Body of pancreas (tissue), 4 donors: Measurements from ENCODE around the gene PDGFA. TPM values are rescaled to one million over a fixed set of nuclear protein-coding genes. Genes with fewer than 3 reads are reported as not detected.

Experiments
- ATAC-seq: fragments of 150-250 bp; one replicate; pipeline ENCODE4 v1.9.1; 2016
- DNase-seq, 4 donors: peaks; one replicate each; pipeline ENCODE4 v3.0.0-alpha.2; 2019
- H3K27ac ChIP-seq, 4 donors: fragments of 200-600 bp; sonication (generic); 1 replicate in 3 of 4; 2 replicates in 1 of 4; pipeline versions ENCODE4 v1.5.1 to v1.6.1; 2016 to 2019; ENCODE audit warnings: mild to moderate bottlenecking in 1 of 4, mixed read lengths in 1 of 4, moderate library complexity in 1 of 4
- H3K27me3 ChIP-seq, 2 donors: fragments of 200-600 bp; sonication (generic); one replicate each; pipeline ENCODE4 v1.6.0; 2016; ENCODE audit warnings: mild to moderate bottlenecking in 1 of 2
- H3K36me3 ChIP-seq, 2 donors: fragments of 200-600 bp; sonication (generic); replicated peaks in 1 of 2; 2 replicates each; pipeline ENCODE4 v1.5.1; 2016; ENCODE audit warnings: low read depth in 2 of 2; ENCODE audit not compliant: insufficient read depth in 1 of 2
- H3K4me1 ChIP-seq: fragments of 200-600 bp; sonication (generic); one replicate; pipeline ENCODE4 v1.6.0; 2016
- H3K4me3 ChIP-seq, 2 donors: fragments of 200-600 bp; sonication (generic); 1 replicate in 1 of 2; 2 replicates in 1 of 2; pipeline ENCODE4 v1.5.1; 2016 to 2019
- H3K9me3 ChIP-seq, 3 donors: fragments of 200-600 bp; sonication (generic); 1 replicate in 2 of 3; 2 replicates in 1 of 3; pipeline ENCODE4 v1.5.1; 2016
- POLR2A ChIP-seq, 3 donors: fragments of 450-650 bp; IDR thresholded peaks; one replicate each; pipeline ENCODE4 v1.6.1; 2016; ENCODE audit warnings: antibody characterized with exemption in 3 of 3, mild to moderate bottlenecking in 2 of 3
- WGBS, 2 donors: methylation state at CpG; one replicate each; pipeline ENCODE4 v1.1.5; 2017; 5-methylcytosine and 5-hydroxymethylcytosine counted together
- intact Hi-C: fragments of 100-400 bp; cut with DNase I; formaldehyde crosslinking; loops from one replicate; pipeline ENCODE4 v1.15.1; 2023
- total RNA-seq, 2 donors: library from RNA; depleted of rRNA; stranded (reverse); fragments of >200 nt; gene quantifications; one replicate each; pipeline ENCODE4 v1.1.0, GENCODE V29; 2016
- TF ChIP-seq, protein P1 (sequence below), 7 experiments: fragments of 450-650 bp in 4 of 7; fragments of 200-600 bp in 3 of 7; sonication (generic) in 3 of 7; IDR thresholded peaks; one replicate each; pipeline ENCODE4 v1.5.1; 2016 to 2019; ENCODE audit warnings: antibody characterized with exemption in 7 of 7

Gene PDGFA
- total RNA-seq, 2 donors from 2014 or later, result 58.6 to 59.3 TPM

DNA sequence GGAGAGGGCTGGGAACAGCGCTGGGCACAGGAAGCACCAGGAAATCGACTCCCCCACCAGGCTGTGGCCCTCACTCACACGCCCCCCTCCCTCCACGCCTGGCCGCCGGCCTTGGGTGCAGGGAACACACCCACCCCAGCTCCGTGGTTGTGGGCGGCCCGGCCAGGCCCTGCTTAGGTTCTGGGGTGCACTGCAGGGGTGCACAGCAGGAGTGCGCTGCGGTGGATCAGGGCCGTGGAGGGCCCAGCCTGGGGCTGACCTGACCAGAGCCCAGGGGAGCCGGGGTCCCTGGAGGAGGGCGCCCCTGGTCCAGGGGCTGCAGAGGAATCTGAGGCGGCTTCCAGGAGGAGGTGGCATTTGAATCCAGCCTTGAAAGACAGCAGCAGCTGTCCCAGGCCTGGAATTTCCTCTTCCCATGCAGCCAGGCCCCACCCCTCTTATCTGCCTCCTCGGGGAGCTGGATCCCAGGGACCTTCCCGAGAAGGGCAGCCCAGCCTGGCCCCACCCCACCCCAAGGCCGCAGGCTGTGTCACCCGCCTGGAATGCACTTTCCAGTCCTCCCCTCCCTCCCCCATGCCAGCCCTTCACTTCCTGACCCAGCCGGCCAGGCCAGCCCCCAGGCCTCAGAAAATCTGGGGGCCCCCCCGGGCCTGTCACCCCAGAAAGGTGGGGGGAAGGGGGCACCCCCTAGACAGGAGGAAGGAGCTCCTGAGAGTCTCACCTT lies 18.4 kb upstream of the PDGFA start:
- DNase-seq (peak; percentile 80 to 92 (median 88)), ATAC-seq (peak; percentile 88)
- TF ChIP-seq, protein P1, sequence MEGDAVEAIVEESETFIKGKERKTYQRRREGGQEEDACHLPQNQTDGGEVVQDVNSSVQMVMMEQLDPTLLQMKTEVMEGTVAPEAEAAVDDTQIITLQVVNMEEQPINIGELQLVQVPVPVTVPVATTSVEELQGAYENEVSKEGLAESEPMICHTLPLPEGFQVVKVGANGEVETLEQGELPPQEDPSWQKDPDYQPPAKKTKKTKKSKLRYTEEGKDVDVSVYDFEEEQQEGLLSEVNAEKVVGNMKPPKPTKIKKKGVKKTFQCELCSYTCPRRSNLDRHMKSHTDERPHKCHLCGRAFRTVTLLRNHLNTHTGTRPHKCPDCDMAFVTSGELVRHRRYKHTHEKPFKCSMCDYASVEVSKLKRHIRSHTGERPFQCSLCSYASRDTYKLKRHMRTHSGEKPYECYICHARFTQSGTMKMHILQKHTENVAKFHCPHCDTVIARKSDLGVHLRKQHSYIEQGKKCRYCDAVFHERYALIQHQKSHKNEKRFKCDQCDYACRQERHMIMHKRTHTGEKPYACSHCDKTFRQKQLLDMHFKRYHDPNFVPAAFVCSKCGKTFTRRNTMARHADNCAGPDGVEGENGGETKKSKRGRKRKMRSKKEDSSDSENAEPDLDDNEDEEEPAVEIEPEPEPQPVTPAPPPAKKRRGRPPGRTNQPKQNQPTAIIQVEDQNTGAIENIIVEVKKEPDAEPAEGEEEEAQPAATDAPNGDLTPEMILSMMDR (IDR thresholded peaks at IDR 0.05), result no peak
- TF ChIP-seq POLR2A (IDR thresholded peaks at IDR 0.05), result no peak
- no peaks in the 10 kb centered on the region for H3K27me3 ChIP-seq
- 18 to 46% methylated on average over 7 to 9 of the region's 21 CpGs for WGBS, 2 donors
- no peaks in the 10 kb centered on the region for H3K9me3 ChIP-seq
- intact Hi-C loops, result no loop called here
- peak overlapping the region; percentile 67 to 85 (median 82) for H3K27ac ChIP-seq
- no peaks in the 10 kb centered on the region for H3K36me3 ChIP-seq
- no peak overlapping the region for H3K4me3 ChIP-seq
- peaks cover 27% of the 10 kb centered on the region for H3K4me1 ChIP-seq

DNA sequence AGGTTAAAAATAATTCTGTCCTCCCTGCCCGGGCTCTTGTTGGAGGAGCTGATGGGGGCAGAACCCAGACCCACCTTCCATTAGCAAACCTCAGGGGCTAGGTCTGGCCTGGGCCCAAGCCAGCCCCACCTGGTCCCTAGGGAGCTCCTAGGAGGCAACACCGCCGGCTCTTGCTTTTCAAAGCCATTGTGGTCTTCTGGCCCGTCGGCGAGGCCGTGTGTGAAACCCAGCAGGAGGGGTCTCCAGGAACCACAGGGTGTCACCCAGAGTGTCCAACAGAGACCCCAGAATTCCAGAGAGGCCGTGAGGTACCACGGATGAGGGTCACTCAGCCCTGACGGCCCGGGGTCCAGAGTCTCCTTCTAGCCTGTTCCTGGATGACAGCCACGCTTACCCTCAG lies 16.6 kb upstream of the PDGFA start:
- no peak overlapping the region for H3K27ac ChIP-seq
- WGBS, 2 donors, result 90 to 94% methylated on average over 5 to 12 of the region's 12 CpGs
- DNase-seq, result no peak
- no peak for ATAC-seq
- no peak for TF ChIP-seq POLR2A (IDR thresholded peaks at IDR 0.05)
- TF ChIP-seq, protein P1 (IDR thresholded peaks at IDR 0.05), result no peak
- peaks cover 27% of the 10 kb centered on the region for H3K4me1 ChIP-seq
- H3K4me3 ChIP-seq, result no peak overlapping the region
- intact Hi-C loops, result no loop called here
- no peaks in the 10 kb centered on the region for H3K27me3 ChIP-seq
- H3K9me3 ChIP-seq, result no peaks in the 10 kb centered on the region
- no peaks in the 10 kb centered on the region for H3K36me3 ChIP-seq

DNA sequence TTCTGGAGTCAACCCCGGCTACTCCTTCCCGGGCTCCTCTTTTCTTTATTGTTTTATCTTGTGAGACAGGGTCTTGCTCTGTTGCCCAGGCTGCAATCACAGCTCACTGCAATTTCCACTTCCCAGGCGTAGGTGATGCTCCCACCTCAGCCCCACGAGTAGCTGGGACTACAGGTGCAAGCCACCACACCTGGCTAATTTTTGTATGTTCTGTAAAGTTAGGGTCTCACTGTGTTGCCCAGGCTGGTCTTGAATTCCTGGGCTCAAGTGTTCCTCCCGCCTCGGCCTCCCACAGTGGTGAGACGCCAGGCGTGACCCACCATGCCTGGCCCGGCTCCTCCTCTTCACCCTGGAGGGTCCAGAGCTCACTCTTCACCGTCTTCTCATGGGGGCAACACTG lies 15.3 kb upstream of the PDGFA start:
- Histone ChIP-seq H3K27ac (no peak overlapping the region), H3K27me3 (no peaks in the 10 kb centered on the region), H3K36me3 (no peaks in the 10 kb centered on the region), H3K4me3 (no peak overlapping the region), H3K9me3 (no peaks in the 10 kb centered on the region), H3K4me1 (peaks cover 21% of the 10 kb centered on the region)
- DNase-seq (no peak), ATAC-seq (no peak)
- TF ChIP-seq, protein P1 (IDR thresholded peaks at IDR 0.05), result no peak
- TF ChIP-seq POLR2A (IDR thresholded peaks at IDR 0.05), result no peak
- intact Hi-C loops, result no loop called here
- 91 to 96% methylated on average over 10 of the region's 10 CpGs for WGBS, 2 donors

GRCh38 chr7:534075-534474 lies 14.4 kb upstream of the PDGFA start:
- TF ChIP-seq, protein P1 (IDR thresholded peaks at IDR 0.05), result no peak
- no peak for TF ChIP-seq POLR2A (IDR thresholded peaks at IDR 0.05)
- no peak overlapping the region for H3K4me3 ChIP-seq
- 85 to 88% methylated on average over 8 of the region's 8 CpGs for WGBS, 2 donors
- H3K27me3 ChIP-seq, result no peaks in the 10 kb centered on the region
- no peak for DNase-seq
- no peak for ATAC-seq
- H3K4me1 ChIP-seq, result peaks cover 16% of the 10 kb centered on the region
- intact Hi-C loops, result no loop called here
- no peaks in the 10 kb centered on the region for H3K9me3 ChIP-seq
- no peaks in the 10 kb centered on the region for H3K36me3 ChIP-seq
- H3K27ac ChIP-seq, result no peak overlapping the region

- intact Hi-C loops, result no loop called here
- Histone ChIP-seq H3K9me3 (no peaks in the 10 kb centered on the region), H3K36me3 (no peaks in the 10 kb centered on the region), H3K27ac (no peak overlapping the region), H3K27me3 (no peaks in the 10 kb centered on the region), H3K4me1 (peaks cover 8% of the 10 kb centered on the region), H3K4me3 (no peak overlapping the region)
- TF ChIP-seq, protein P1 (IDR thresholded peaks at IDR 0.05), result no peak
- TF ChIP-seq POLR2A (IDR thresholded peaks at IDR 0.05), result no peak
- 61 to 64% methylated on average over 13 to 17 of the region's 17 CpGs for WGBS, 2 donors
- DNase-seq (no peak), ATAC-seq (no peak)
Measured at GRCh38 chr7:533266-533665, 13.6 kb upstream of the PDGFA start.
